Left ventricle myocardium inferior (tissue), 1 donor: ENCODE results near the gene MMP1. TPM values are rescaled to one million over a fixed set of nuclear protein-coding genes. Genes with fewer than 3 reads are reported as not detected.

Experiments
- DNase-seq: peaks from one replicate; pipeline ENCODE4 v3.0.0-alpha.2; 2020
- H3K27ac ChIP-seq: fragments of 200-600 bp; replicated peaks from 2 replicates; pipeline ENCODE4 v1.8.0; 2021
- H3K27me3 ChIP-seq: fragments of 200-600 bp; 2 replicates; pipeline ENCODE4 v1.8.0; 2021; ENCODE audit warnings: low read depth
- H3K36me3 ChIP-seq: fragments of 200-600 bp; 2 replicates; pipeline ENCODE4 v1.8.0; 2021
- H3K4me1 ChIP-seq: fragments of 200-600 bp; 2 replicates; pipeline ENCODE4 v1.8.0; 2021
- H3K4me3 ChIP-seq: fragments of 200-600 bp; 2 replicates; pipeline ENCODE4 v1.8.0; 2021; ENCODE audit warnings: mild to moderate bottlenecking, moderate library complexity
- H3K9me3 ChIP-seq: fragments of 200-600 bp; replicated peaks from 2 replicates; pipeline ENCODE4 v1.8.0; 2021
- intact Hi-C: fragments of 100-400 bp; cut with micrococcal nuclease; formaldehyde crosslinking; loops from one replicate; pipeline ENCODE4 v1.11.0; 2022
- total RNA-seq: library from RNA; stranded (reverse); fragmentation: NEBNext Ultra II Directional; extraction: Animal tissue kit (Norgen Biotek cat#: 25700); gene quantifications from one replicate; pipeline ENCODE4 v1.2.1, GENCODE V29; 2021
- TF ChIP-seq, protein P1 (sequence below): fragments of 200-600 bp; IDR thresholded peaks from 2 replicates; pipeline ENCODE4 v1.8.0; 2021; ENCODE audit warnings: antibody characterized with exemption, mild to moderate bottlenecking, borderline replicate concordance
- donor health status: DM: no; HTN: yes; CAD: no; lungs with severe emphysema.

Gene MMP1
- total RNA-seq, 1 donor from 2014 or later = not detected

GRCh38 chr11:102831489-102832440 lies 33.8 kb upstream of the MMP1 start:
- Histone ChIP-seq H3K27ac (no peak overlapping the region), H3K36me3 (no peaks in the 10 kb centered on the region), H3K4me1 (no peaks in the 10 kb centered on the region), H3K27me3 (peaks cover 20% of the 10 kb centered on the region), H3K4me3 (no peak overlapping the region), H3K9me3 (no peaks in the 10 kb centered on the region)
- no peak for DNase-seq
- TF ChIP-seq, protein P1, sequence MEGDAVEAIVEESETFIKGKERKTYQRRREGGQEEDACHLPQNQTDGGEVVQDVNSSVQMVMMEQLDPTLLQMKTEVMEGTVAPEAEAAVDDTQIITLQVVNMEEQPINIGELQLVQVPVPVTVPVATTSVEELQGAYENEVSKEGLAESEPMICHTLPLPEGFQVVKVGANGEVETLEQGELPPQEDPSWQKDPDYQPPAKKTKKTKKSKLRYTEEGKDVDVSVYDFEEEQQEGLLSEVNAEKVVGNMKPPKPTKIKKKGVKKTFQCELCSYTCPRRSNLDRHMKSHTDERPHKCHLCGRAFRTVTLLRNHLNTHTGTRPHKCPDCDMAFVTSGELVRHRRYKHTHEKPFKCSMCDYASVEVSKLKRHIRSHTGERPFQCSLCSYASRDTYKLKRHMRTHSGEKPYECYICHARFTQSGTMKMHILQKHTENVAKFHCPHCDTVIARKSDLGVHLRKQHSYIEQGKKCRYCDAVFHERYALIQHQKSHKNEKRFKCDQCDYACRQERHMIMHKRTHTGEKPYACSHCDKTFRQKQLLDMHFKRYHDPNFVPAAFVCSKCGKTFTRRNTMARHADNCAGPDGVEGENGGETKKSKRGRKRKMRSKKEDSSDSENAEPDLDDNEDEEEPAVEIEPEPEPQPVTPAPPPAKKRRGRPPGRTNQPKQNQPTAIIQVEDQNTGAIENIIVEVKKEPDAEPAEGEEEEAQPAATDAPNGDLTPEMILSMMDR = peak; percentile 37
- intact Hi-C loops = no loop called here

- no peaks in the 10 kb centered on the region for H3K4me1 ChIP-seq
- H3K36me3 ChIP-seq = no peaks in the 10 kb centered on the region
- peaks cover 20% of the 10 kb centered on the region for H3K27me3 ChIP-seq
- no peak overlapping the region for H3K27ac ChIP-seq
- no peak overlapping the region for H3K4me3 ChIP-seq
- TF ChIP-seq, protein P1 = no peak
- H3K9me3 ChIP-seq = no peaks in the 10 kb centered on the region
- intact Hi-C loops = no loop called here
- no peak for DNase-seq
Measured at GRCh38 chr11:102831128-102831488, 33.1 kb upstream of the MMP1 start.

DNA sequence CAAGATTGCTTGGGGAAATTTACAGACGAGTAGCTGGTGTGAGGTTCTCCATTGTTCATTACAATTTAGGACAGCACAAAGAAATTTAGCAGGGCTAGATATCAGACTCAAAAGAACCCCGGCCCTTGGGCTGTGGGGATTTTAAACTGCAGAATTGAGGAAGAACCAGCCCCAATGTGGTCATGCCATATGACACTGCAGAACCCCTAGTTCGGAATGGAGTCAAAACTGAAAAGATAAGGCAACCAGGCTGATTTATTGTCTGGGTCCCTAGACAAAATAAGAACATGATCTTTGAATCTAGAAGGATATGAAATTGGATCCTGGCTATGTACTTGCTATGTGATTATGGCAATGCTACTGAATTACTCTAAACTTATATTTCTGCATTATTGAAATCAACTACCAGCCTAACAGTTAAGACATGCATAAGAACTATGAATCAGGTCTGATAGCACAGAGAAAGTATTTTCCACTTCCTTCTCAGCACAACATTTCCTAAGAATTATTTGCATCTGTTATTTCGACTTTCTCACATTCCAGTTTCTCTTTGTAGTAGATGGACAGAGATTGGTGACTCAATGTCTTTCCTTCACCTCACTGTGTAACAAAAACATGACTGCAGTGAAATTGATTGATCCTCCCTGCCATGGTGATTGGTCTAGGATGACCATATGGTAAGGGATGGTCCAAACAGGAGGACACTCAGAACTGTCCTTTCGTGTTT lies 32.2 kb upstream of the MMP1 start:
- no peak overlapping the region for H3K4me3 ChIP-seq
- H3K27me3 ChIP-seq = peaks cover 20% of the 10 kb centered on the region
- DNase-seq = no peak
- TF ChIP-seq, protein P1 = no peak
- H3K36me3 ChIP-seq = no peaks in the 10 kb centered on the region
- H3K27ac ChIP-seq = no peak overlapping the region
- H3K4me1 ChIP-seq = no peaks in the 10 kb centered on the region
- intact Hi-C loops = no loop called here
- no peaks in the 10 kb centered on the region for H3K9me3 ChIP-seq

DNA sequence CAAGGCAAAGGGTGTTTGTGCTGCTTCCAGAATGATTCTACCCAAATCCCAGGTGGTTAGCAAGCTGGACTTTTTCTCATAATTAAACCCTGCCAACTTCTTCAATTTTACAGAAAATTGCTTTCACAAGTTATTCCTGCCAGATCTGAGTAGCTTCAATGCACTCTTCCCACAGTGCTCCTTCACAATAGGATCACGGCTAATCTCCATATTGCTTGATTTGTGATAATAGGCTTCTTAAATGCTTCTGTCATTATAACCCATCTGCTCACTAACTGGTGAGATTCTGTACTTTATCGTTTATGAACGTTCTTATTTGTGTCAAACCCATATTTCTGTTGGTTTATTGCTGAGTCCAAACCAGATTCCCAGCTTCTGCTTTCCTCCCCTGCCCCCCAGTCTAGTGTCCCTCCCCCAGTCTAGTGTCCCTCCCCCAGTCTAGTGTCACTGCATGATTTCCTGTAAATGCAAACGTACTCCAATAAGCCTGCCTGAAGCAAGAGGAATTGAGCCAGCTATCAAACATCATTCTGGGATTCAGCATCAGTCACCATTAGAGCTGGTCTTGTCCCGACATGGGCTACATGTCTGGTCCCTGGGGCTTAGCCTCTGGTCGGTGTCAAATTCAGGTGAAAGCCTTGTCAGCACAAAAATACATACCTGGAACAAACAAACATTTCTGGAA lies 31.5 kb upstream of the MMP1 start:
- no peak overlapping the region for H3K4me3 ChIP-seq
- intact Hi-C loops = no loop called here
- no peak overlapping the region for H3K27ac ChIP-seq
- H3K4me1 ChIP-seq = no peaks in the 10 kb centered on the region
- H3K36me3 ChIP-seq = no peaks in the 10 kb centered on the region
- H3K27me3 ChIP-seq = peaks cover 20% of the 10 kb centered on the region
- DNase-seq = no peak
- H3K9me3 ChIP-seq = no peaks in the 10 kb centered on the region
- TF ChIP-seq, protein P1 = no peak

DNA sequence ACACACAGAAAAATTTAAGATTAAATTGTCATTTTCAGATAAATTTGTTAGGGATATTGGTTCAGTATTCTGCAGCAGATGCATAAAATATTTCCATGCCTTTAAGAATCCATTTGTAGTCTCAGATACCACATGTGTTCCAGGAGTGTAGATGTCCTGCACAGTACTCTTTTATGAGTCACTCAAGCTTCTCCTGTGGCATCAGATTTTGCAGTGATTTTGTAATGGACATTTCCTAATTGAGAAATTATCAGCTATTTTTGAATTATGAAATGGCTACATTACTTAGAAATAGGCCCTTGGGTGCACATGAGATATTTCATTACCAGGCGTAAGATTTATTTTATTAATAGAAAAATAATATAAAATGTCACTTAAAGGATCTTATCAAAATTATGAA lies 26.6 kb upstream of the MMP1 start:
- no peak overlapping the region for H3K27ac ChIP-seq
- TF ChIP-seq, protein P1 = no peak
- H3K4me1 ChIP-seq = no peaks in the 10 kb centered on the region
- H3K36me3 ChIP-seq = no peaks in the 10 kb centered on the region
- no peaks in the 10 kb centered on the region for H3K9me3 ChIP-seq
- intact Hi-C loops = no loop called here
- no peaks in the 10 kb centered on the region for H3K27me3 ChIP-seq
- DNase-seq = no peak
- no peak overlapping the region for H3K4me3 ChIP-seq
